Measurements from ENCODE around the gene STXBP6.

Gene STXBP6

GRCh38 chr14:25019892-25020291, 30.1 kb downstream of the STXBP6 start:
- no peak for DNase-seq (ENCODE audit: low read depth in 2 of 2, low spot score in 1 of 2)

- no peak for DNase-seq (ENCODE audit: low read depth in 2 of 2, low spot score in 1 of 2)
Measured at GRCh38 chr14:25017562-25017961, 32.4 kb downstream of the STXBP6 start.

DNA sequence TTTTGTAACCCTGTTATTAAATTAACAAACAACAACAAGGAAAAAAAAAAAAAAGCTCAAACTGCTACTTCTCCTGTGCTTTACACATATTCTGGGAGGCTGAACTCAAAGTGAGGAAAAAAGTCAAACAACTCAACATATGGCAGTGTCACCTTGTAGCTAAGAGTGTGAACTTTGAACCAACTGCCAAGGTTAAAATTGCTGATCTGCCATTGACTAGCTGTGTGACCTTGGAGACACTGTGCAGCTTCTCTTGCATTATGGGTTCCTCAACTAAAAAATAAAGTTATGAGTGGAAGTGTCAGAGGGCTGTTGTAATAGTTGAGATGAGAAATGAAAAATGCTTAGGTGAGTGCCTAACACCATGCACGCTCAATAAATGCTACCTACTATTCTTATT, 34.2 kb downstream of the STXBP6 start:
- no peak for DNase-seq (ENCODE audit: low read depth in 2 of 2, low spot score in 1 of 2)

- no peak for DNase-seq (ENCODE audit: low read depth in 2 of 2, low spot score in 1 of 2)
Measured at GRCh38 chr14:25014440-25014839, 35.5 kb downstream of the STXBP6 start.

DNA sequence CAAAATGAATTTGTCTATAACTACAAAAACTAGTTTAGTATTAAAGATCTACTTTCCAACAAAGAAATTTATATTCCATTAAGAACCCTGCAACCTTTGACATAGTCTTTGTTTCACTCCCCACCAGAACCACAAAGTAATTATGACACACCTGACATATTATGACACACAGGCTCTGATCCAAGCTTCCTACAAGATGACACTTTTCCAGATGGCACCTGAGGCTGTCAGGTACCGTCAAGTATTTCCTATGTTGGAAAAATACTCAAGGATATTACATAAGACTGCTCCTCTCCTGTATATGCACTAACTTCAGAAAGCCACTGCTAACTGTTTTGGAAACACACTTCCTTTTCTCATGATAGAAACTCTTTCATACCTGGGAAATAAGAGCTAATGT, 38.9 kb downstream of the STXBP6 start:
- DNase-seq (ENCODE audit: low read depth in 2 of 2, low spot score in 1 of 2), result no peak

DNA sequence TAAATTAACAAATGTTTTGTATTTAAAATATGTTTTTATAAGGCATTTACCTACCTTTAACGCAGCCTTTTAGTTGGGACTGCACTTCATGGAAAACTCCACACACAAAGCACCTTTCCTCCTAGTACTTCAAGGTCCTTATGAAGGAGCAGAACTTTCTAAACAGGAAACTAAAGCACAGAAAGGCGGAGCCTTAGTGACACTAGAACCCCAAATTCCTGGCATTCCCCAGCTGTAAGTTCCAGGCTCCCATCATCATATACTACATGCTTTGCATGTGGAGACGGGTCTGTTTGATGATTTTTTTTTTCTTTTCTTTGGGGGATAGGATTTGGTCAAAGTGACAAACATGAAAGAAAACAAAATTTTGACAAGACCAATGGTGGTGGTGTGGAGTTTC, 39.5 kb downstream of the STXBP6 start:
- no peak for DNase-seq (ENCODE audit: low read depth in 2 of 2, low spot score in 1 of 2)

DNA sequence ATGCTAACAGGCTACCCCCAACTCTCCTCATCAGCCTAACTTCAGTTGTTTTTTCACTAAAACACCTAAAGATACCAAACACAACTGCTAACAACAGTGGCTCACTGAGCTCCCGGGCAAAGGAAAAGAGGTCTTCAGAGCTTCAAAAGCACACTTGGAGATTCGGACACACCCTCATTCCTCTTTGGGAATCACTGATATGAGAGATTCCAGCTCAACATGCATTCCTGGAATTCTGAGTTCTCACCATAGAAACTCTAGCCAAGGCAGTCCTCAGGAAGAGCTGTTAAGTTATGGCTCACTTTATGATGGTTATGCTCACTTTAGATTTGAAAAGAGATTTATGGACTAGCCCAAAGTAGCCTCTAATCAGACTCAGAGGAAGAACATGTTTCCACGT, 40.1 kb downstream of the STXBP6 start:
- no peak for DNase-seq (ENCODE audit: low read depth in 2 of 2, low spot score in 1 of 2)

GRCh38 chr14:25007832-25008231, 42.1 kb downstream of the STXBP6 start:
- no peak for DNase-seq (ENCODE audit: low read depth in 2 of 2, low spot score in 1 of 2)

GRCh38 chr14:25006961-25007795, 42.8 kb downstream of the STXBP6 start:
- DNase-seq (ENCODE audit: low read depth in 2 of 2, low spot score in 1 of 2), result no peak

GRCh38 chr14:25006031-25006430, 43.9 kb downstream of the STXBP6 start:
- no peak for DNase-seq (ENCODE audit: low read depth in 2 of 2, low spot score in 1 of 2)

DNA sequence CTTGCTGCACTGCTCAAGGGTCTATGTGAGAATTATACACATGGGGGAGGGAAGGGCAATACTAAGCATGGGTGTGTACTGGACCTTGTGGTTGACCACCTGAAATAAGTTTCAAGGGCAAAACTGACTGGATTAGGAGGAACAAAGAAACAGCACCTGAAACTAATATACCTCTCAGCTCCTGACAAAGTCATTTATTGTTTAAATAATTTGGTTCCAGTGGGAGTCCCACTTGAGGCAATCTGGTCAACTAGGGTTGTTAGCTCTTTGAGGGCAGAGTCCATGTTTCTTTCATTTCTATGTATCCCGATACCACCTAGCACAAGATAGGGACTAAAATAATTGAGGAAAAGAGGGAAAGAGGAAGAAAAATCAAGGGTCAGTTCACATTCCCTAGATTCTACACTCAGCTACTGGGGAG, 45.5 kb downstream of the STXBP6 start:
- DNase-seq (ENCODE audit: low read depth in 2 of 2, low spot score in 1 of 2), result no peak

GRCh38 chr14:25003537-25003936, 46.4 kb downstream of the STXBP6 start:
- DNase-seq (ENCODE audit: low read depth in 2 of 2, low spot score in 1 of 2), result no peak

GRCh38 chr14:25001601-25002000, 48.3 kb downstream of the STXBP6 start:
- DNase-seq (ENCODE audit: low read depth in 2 of 2, low spot score in 1 of 2), result no peak

GRCh38 chr14:25001156-25001555, 48.8 kb downstream of the STXBP6 start:
- no peak for DNase-seq (ENCODE audit: low read depth in 2 of 2, low spot score in 1 of 2)

DNA sequence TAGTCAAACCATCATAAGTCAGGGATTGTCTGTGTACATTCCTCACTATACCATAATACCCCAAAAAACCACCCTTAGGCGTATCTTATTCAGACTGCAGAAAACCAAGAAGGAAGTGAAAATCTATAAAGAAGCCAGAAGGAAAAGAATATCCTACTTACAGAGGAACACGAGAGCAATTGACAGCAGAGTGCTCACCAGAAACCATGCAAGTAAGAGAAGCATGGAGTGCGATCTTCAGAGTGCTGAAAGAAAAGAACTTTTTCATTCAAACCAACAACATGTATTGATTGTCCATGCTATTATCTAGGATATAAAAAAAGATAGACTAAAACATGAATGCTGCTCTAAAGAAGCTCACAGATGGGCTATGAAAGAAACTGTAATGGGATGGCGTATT, 50.8 kb downstream of the STXBP6 start:
- no peak for DNase-seq (ENCODE audit: low read depth in 2 of 2, low spot score in 1 of 2)

DNA sequence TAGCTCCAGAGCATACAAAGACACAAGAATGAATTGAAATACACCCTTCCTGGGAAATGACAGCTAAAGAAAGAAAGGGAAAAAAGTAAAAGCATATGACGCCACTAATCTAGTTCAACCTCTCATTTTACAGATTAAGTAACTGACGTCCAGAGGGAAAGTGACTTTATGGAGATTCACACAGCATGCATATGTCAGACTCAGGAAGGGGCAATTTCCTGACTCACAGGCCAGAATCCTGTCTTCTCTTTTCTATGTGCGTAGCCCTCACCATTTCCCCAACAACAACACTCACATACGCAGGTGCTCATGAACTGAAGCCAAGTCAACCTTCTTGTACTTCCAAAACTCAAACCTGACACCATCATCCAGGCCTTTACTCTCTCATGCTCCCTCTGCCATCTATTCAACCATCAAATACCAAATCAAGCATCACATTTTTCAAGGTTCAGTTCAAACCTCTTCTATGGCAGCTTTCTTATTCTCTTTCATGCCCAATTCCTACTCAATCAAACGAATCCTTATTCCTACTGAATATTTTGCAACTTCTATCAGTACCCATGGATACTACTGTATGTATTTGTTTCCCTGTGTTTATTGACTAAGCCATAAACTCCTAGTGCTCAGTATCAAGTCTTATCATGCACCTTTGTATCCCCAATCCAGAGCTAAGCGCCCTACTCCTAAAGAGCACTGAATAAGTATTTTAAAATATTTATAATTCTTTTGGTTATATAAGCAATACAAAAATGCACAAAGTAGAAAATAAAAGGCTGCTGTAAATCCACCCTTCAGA, 52.8 kb downstream of the STXBP6 start:
- DNase-seq (ENCODE audit: low read depth in 2 of 2, low spot score in 1 of 2), result no peak

DNA sequence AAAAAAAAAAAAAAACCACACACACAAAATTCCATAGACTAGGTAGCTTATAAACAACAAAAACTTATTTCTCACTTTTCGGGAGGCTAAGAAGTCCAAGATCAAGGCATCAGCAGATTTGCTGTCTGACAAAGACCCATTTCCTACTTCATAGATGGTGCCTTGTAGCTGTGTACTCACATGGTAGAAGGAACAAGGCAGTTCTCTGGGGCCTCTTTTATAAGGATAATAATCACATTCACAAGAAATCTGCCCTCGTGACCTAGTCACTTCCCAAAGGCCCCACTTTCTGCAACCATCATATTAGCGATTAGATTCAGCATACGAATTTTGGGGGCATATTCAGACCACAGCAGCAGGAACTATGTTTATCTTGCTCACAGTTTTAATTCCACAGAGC, 54.9 kb downstream of the STXBP6 start:
- DNase-seq (ENCODE audit: low read depth in 2 of 2, low spot score in 1 of 2), result no peak

GRCh38 chr14:24993631-24994030, 56.3 kb downstream of the STXBP6 start:
- DNase-seq (ENCODE audit: low read depth in 2 of 2, low spot score in 1 of 2), result no peak

- no peak for DNase-seq (ENCODE audit: low read depth in 2 of 2, low spot score in 1 of 2)
Measured at GRCh38 chr14:24992624-24993360, 57.2 kb downstream of the STXBP6 start.

DNA sequence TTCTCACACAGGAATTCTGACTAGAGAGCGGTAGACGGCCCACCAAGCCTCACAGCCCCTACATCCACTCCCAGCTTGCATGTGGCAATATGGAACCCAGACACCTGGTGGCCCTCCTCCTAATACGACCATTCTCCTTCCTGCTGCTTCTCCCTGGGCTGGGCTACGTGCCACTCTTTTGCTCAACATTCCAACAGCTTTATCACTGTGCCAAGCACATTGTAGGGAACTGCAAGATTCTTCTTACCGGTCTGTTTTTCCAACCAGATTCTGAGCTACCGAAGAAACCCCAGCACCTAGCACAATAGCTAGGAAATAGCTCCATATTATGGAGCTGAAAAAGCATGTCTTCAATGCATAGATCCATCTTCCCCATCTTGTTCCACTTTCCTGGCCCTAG, 58.1 kb downstream of the STXBP6 start:
- no peak for DNase-seq (ENCODE audit: low read depth in 2 of 2, low spot score in 1 of 2)

- no peak for DNase-seq (ENCODE audit: low read depth in 2 of 2, low spot score in 1 of 2)
Measured at GRCh38 chr14:24991288-24991687, 58.7 kb downstream of the STXBP6 start.

- DNase-seq (ENCODE audit: low read depth in 2 of 2, low spot score in 1 of 2), result no peak
Measured at GRCh38 chr14:24990773-24991172, 59.2 kb downstream of the STXBP6 start.
